H1 (cell line): Measurements from ENCODE around the gene LMO2.

Experiments
- CHD2 ChIP-seq: IDR thresholded peaks from 2 replicates; pipeline ENCODE4 v1.6.1; 2012; ENCODE audit warnings: low read length, improper control_type of control experiment
- GTF2F1 ChIP-seq: IDR thresholded peaks from 2 replicates; pipeline ENCODE4 v1.6.1; 2012; ENCODE audit warnings: low read depth, low read length, improper control_type of control experiment, borderline replicate concordance
- MAFK ChIP-seq: IDR thresholded peaks from 2 replicates; pipeline ENCODE4 v1.6.1; 2012; ENCODE audit warnings: low read depth, mild to moderate bottlenecking, improper control_type of control experiment, low read length
- POLR2A ChIP-seq, 2 experiments: IDR thresholded peaks; 1 replicate in 1 of 2; 2 replicates in 1 of 2; pipeline ENCODE4 v1.6.1; 2011; ENCODE audit warnings: low read depth in 2 of 2, low read length in 2 of 2, mild to moderate bottlenecking in 2 of 2; ENCODE audit errors: control extremely low read depth in 1 of 2
- POLR2AphosphoS5 ChIP-seq: IDR thresholded peaks from 2 replicates; pipeline ENCODE4 v1.6.1; 2011; ENCODE audit warnings: low read depth, low read length
- SIN3A ChIP-seq, 2 experiments: IDR thresholded peaks in 1 of 2; conservative IDR thresholded peaks in 1 of 2; 2 replicates each; pipeline ENCODE4 v1.6.1; 2011 to 2012; ENCODE audit warnings: low read length in 2 of 2, improper control_type of control experiment in 1 of 2, low read depth in 1 of 2, mild to moderate bottlenecking in 1 of 2
- TF ChIP-seq, protein P1 (sequence below), 3 experiments: IDR thresholded peaks; 1 replicate in 2 of 3; 2 replicates in 1 of 3; pipeline versions ENCODE4 v1.5.1 to v1.6.1; 2011; ENCODE audit warnings: low read length in 3 of 3, mild to moderate bottlenecking in 3 of 3, inconsistent platforms in 2 of 3, low read depth in 1 of 3, moderate library complexity in 1 of 3; ENCODE audit not compliant: insufficient read depth in 1 of 3; ENCODE audit errors: control extremely low read depth in 1 of 3

GRCh38 chr11:33835143-33835878 is 56.6 kb downstream of the LMO2 start:
- TF ChIP-seq, protein P1, sequence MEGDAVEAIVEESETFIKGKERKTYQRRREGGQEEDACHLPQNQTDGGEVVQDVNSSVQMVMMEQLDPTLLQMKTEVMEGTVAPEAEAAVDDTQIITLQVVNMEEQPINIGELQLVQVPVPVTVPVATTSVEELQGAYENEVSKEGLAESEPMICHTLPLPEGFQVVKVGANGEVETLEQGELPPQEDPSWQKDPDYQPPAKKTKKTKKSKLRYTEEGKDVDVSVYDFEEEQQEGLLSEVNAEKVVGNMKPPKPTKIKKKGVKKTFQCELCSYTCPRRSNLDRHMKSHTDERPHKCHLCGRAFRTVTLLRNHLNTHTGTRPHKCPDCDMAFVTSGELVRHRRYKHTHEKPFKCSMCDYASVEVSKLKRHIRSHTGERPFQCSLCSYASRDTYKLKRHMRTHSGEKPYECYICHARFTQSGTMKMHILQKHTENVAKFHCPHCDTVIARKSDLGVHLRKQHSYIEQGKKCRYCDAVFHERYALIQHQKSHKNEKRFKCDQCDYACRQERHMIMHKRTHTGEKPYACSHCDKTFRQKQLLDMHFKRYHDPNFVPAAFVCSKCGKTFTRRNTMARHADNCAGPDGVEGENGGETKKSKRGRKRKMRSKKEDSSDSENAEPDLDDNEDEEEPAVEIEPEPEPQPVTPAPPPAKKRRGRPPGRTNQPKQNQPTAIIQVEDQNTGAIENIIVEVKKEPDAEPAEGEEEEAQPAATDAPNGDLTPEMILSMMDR (IDR thresholded peaks at IDR 0.05; ENCODE audit: control extremely low read depth in 1 of 3, insufficient read depth in 1 of 3, low read depth in 1 of 3, low read length in 3 of 3): no peak
- TF ChIP-seq POLR2AphosphoS5 (no peak), MAFK (no peak), GTF2F1 (no peak), SIN3A (conservative IDR thresholded peaks at IDR 0.05 in 1 of 2, IDR thresholded peaks at IDR 0.05 in 1 of 2; ENCODE audit: low read depth in 1 of 2, low read length in 2 of 2) (no peak), CHD2 (no peak), POLR2A (IDR thresholded peaks at IDR 0.05; ENCODE audit: control extremely low read depth in 1 of 2, low read depth in 2 of 2, low read length in 2 of 2) (no peak)
